ENCODE results near the gene CTNNA3.
"Not testable (repeated sequence)": the region's sequence is repeated elsewhere in the genome, so short reads cannot be mapped to it uniquely, and the experiment has no call there.

Gene CTNNA3

GRCh38 chr10:67596641-67597040 lies 99.4 kb downstream of the CTNNA3 start:
- Histone ChIP-seq H3K36me3 (no peaks in the 10 kb centered on the region), H3K4me3 (ENCODE audit: low read depth in 1 of 2, low read length in 1 of 2) (no peak overlapping the region), H3K27me3 (no peaks in the 10 kb centered on the region), H3K9me3 (no peaks in the 10 kb centered on the region), H3K27ac (no peak overlapping the region), H3K4me1 (ENCODE audit: control insufficient read depth in 1 of 2, insufficient read depth in 1 of 2, low read depth in 1 of 2, low read length in 1 of 2) (no peaks in the 10 kb centered on the region)
- TF ChIP-seq, protein P1, sequence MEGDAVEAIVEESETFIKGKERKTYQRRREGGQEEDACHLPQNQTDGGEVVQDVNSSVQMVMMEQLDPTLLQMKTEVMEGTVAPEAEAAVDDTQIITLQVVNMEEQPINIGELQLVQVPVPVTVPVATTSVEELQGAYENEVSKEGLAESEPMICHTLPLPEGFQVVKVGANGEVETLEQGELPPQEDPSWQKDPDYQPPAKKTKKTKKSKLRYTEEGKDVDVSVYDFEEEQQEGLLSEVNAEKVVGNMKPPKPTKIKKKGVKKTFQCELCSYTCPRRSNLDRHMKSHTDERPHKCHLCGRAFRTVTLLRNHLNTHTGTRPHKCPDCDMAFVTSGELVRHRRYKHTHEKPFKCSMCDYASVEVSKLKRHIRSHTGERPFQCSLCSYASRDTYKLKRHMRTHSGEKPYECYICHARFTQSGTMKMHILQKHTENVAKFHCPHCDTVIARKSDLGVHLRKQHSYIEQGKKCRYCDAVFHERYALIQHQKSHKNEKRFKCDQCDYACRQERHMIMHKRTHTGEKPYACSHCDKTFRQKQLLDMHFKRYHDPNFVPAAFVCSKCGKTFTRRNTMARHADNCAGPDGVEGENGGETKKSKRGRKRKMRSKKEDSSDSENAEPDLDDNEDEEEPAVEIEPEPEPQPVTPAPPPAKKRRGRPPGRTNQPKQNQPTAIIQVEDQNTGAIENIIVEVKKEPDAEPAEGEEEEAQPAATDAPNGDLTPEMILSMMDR (IDR thresholded peaks at IDR 0.05), result no peak

DNA sequence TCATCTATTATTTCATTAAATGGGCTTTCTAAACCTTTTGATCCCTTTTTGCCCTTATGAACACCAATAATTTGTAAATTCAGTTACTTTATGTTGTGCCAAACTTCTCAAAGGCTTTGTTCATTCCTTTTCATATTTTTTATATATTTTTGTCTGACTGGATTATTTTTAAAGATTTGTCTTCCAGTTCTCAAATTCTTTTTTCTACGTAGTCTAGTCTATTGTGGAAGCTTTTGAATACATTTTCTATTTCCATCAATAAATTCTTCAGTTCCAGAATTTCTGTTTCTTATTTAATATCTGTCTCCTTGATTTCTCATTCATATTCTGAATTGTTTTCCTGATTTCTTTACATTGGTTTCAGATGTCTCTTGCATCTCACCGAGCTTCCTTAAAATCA lies 108.2 kb downstream of the CTNNA3 start:
- Histone ChIP-seq H3K9me3 (no peaks in the 10 kb centered on the region), H3K4me3 (ENCODE audit: low read depth in 1 of 2, low read length in 1 of 2) (no peak overlapping the region), H3K36me3 (no peaks in the 10 kb centered on the region), H3K27ac (no peak overlapping the region), H3K4me1 (ENCODE audit: control insufficient read depth in 1 of 2, insufficient read depth in 1 of 2, low read depth in 1 of 2, low read length in 1 of 2) (no peaks in the 10 kb centered on the region), H3K27me3 (no peaks in the 10 kb centered on the region)
- TF ChIP-seq, protein P1 (IDR thresholded peaks at IDR 0.05), result no peak

- Histone ChIP-seq H3K27ac (no peak overlapping the region), H3K9me3 (no peaks in the 10 kb centered on the region), H3K4me1 (ENCODE audit: control insufficient read depth in 1 of 2, insufficient read depth in 1 of 2, low read depth in 1 of 2, low read length in 1 of 2) (no peaks in the 10 kb centered on the region), H3K4me3 (ENCODE audit: low read depth in 1 of 2, low read length in 1 of 2) (no peak overlapping the region), H3K27me3 (no peaks in the 10 kb centered on the region), H3K36me3 (no peaks in the 10 kb centered on the region)
- TF ChIP-seq, protein P1 (IDR thresholded peaks at IDR 0.05), result no peak
These were observed 120.5 kb downstream of the CTNNA3 start for GRCh38 chr10:67575532-67575931.

GRCh38 chr10:67573484-67573883 lies 122.5 kb downstream of the CTNNA3 start:
- Histone ChIP-seq H3K27me3 (no peaks in the 10 kb centered on the region), H3K4me1 (ENCODE audit: control insufficient read depth in 1 of 2, insufficient read depth in 1 of 2, low read depth in 1 of 2, low read length in 1 of 2) (no peaks in the 10 kb centered on the region), H3K4me3 (ENCODE audit: low read depth in 1 of 2, low read length in 1 of 2) (no peak overlapping the region), H3K9me3 (no peaks in the 10 kb centered on the region), H3K36me3 (no peaks in the 10 kb centered on the region), H3K27ac (no peak overlapping the region)
- TF ChIP-seq, protein P1 (IDR thresholded peaks at IDR 0.05), result no peak

GRCh38 chr10:67571503-67571902 lies 124.5 kb downstream of the CTNNA3 start:
- no peak overlapping the region for H3K27ac ChIP-seq
- no peak overlapping the region for H3K4me3 ChIP-seq (ENCODE audit: low read depth in 1 of 2, low read length in 1 of 2)
- no peaks in the 10 kb centered on the region for H3K27me3 ChIP-seq
- H3K36me3 ChIP-seq, result no peaks in the 10 kb centered on the region
- TF ChIP-seq, protein P1 (IDR thresholded peaks at IDR 0.05), result no peak
- no peaks in the 10 kb centered on the region for H3K4me1 ChIP-seq (ENCODE audit: control insufficient read depth in 1 of 2, insufficient read depth in 1 of 2, low read depth in 1 of 2, low read length in 1 of 2)
- no peaks in the 10 kb centered on the region for H3K9me3 ChIP-seq

DNA sequence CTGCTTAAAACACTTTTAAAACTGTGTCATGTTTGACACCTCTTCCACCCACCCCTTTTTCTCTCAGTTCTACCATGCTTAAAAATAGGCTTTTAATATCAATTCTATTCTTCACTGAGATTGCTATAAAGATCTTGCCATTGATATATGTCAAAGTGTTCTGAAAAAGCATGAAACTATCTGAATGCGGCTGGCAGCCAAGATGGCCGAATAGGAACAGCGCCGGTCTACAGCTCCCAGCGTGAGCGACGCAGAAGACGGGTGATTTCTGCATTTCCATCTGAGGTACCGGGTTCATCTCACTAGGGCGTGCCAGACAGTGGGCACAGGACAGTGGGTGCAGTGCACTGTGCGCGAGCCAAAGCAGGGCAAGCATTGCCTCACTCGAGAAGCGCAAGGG lies 137.7 kb downstream of the CTNNA3 start:
- not testable (repeated sequence) for H3K4me1 ChIP-seq (ENCODE audit: control insufficient read depth in 1 of 2, insufficient read depth in 1 of 2, low read depth in 1 of 2, low read length in 1 of 2); H3K9me3 ChIP-seq; H3K4me3 ChIP-seq (ENCODE audit: low read depth in 1 of 2, low read length in 1 of 2); H3K27me3 ChIP-seq; H3K27ac ChIP-seq; H3K36me3 ChIP-seq
